HepG2 (cell line): ENCODE measurements around the gene NBPF1. TPM values are rescaled to one million over a fixed set of nuclear protein-coding genes. Genes with fewer than 3 reads are reported as not detected.

Experiments
- ATF7-NPFF ChIP-seq: sonication (generic); formaldehyde crosslinking; IDR thresholded peaks from 2 replicates; pipeline ENCODE4 v1.8.1; 2023; ENCODE audit warnings: mild to moderate bottlenecking, low read depth, missing genetic modification reagents, moderate library complexity
- BHLHE40 ChIP-seq: IDR thresholded peaks from 2 replicates; pipeline ENCODE4 v1.6.1; 2011; ENCODE audit warnings: low read length, improper control_type of control experiment
- CBX1 ChIP-seq: IDR thresholded peaks from one replicate; pipeline ENCODE4 v1.6.1; 2016; ENCODE audit warnings: antibody characterized with exemption, low read depth
- CENPX ChIP-seq: sonication (generic); formaldehyde crosslinking; IDR thresholded peaks from 2 replicates; pipeline ENCODE4 v1.9.0; 2021; ENCODE audit warnings: mild to moderate bottlenecking, missing genetic modification reagents, moderate library complexity
- DNMT3B ChIP-seq: conservative IDR thresholded peaks from 2 replicates; pipeline ENCODE4 v1.6.1; 2016; ENCODE audit warnings: missing biosample characterization, control low read depth
- LBX2 ChIP-seq: sonication (generic); formaldehyde crosslinking; IDR thresholded peaks from 2 replicates; pipeline ENCODE4 v1.5.0; 2020; ENCODE audit warnings: missing genetic modification reagents, mild to moderate bottlenecking, borderline replicate concordance
- MEF2D ChIP-seq: sonication (generic); formaldehyde crosslinking; IDR thresholded peaks from 2 replicates; pipeline ENCODE4 v1.5.1; 2020; ENCODE audit warnings: mild to moderate bottlenecking, missing genetic modification reagents
- NR2F1 ChIP-seq, 2 experiments: fragments of 450-650 bp in 1 of 2; formaldehyde crosslinking in 1 of 2; IDR thresholded peaks; 2 replicates each; pipeline versions ENCODE4 v1.5.0 to v1.6.1; 2016 to 2020; ENCODE audit warnings: mild to moderate bottlenecking in 1 of 2, missing compliant biosample characterization in 1 of 2, missing genetic modification reagents in 1 of 2, moderate library complexity in 1 of 2
- PRDM10 ChIP-seq: sonication (generic); formaldehyde crosslinking; IDR thresholded peaks from 2 replicates; pipeline ENCODE4 v1.4.0; 2020; ENCODE audit warnings: low read depth, missing genetic modification reagents
- SKIL ChIP-seq: sonication (generic); formaldehyde crosslinking; IDR thresholded peaks from 2 replicates; pipeline ENCODE4 v1.8.0; 2022; ENCODE audit warnings: missing genetic modification reagents, mild to moderate bottlenecking, moderate library complexity, borderline replicate concordance
- SMARCC2 ChIP-seq: fragments of 450-650 bp; IDR thresholded peaks from 2 replicates; pipeline ENCODE4 v1.6.1; 2017; ENCODE audit warnings: antibody characterized with exemption, mild to moderate bottlenecking
- SP5 ChIP-seq: IDR thresholded peaks from 2 replicates; pipeline ENCODE4 v1.6.1; 2016; ENCODE audit warnings: low read depth, borderline replicate concordance
- SRF ChIP-seq: IDR thresholded peaks from 2 replicates; pipeline ENCODE4 v1.6.1; 2011; ENCODE audit warnings: mild to moderate bottlenecking, low read depth, low read length, moderate library complexity
- STAT5B ChIP-seq: sonication (generic); formaldehyde crosslinking; IDR thresholded peaks from 2 replicates; pipeline ENCODE4 v1.4.0; 2020; ENCODE audit warnings: missing genetic modification reagents
- ZBTB3 ChIP-seq: sonication (generic); formaldehyde crosslinking; IDR thresholded peaks from 2 replicates; pipeline ENCODE4 v1.4.0; 2020; ENCODE audit warnings: low read depth, mild to moderate bottlenecking, moderate library complexity, missing genetic modification reagents, borderline replicate concordance
- ZFP1 ChIP-seq: IDR thresholded peaks from 2 replicates; pipeline ENCODE4 v1.6.1; 2016
- ZKSCAN8 ChIP-seq: IDR thresholded peaks from 2 replicates; pipeline ENCODE4 v1.6.1; 2016; ENCODE audit warnings: borderline replicate concordance, missing genetic modification reagents, missing compliant biosample characterization
- ZNF329 ChIP-seq: sonication (generic); formaldehyde crosslinking; IDR thresholded peaks from 2 replicates; pipeline ENCODE4 v1.9.0; 2021; ENCODE audit warnings: low read depth, mild to moderate bottlenecking, missing genetic modification reagents
- ZNF430 ChIP-seq: sonication (generic); formaldehyde crosslinking; IDR thresholded peaks from 2 replicates; pipeline ENCODE4 v1.9.0; 2021; ENCODE audit warnings: mild to moderate bottlenecking, missing genetic modification reagents
- ZNF543 ChIP-seq: sonication (generic); formaldehyde crosslinking; IDR thresholded peaks from 2 replicates; pipeline ENCODE4 v1.4.0; 2020; ENCODE audit warnings: mild to moderate bottlenecking, missing genetic modification reagents
- ZNF607 ChIP-seq: sonication (generic); formaldehyde crosslinking; IDR thresholded peaks from 2 replicates; pipeline ENCODE4 v1.5.1; 2020; ENCODE audit warnings: missing genetic modification reagents, mild to moderate bottlenecking, borderline replicate concordance
- ZNF629 ChIP-seq: sonication (generic); formaldehyde crosslinking; conservative IDR thresholded peaks from 2 replicates; pipeline ENCODE4 v1.5.0; 2020; ENCODE audit warnings: missing genetic modification reagents
- ZNF674 ChIP-seq: sonication (generic); formaldehyde crosslinking; IDR thresholded peaks from 2 replicates; pipeline ENCODE4 v1.5.0; 2020; ENCODE audit warnings: low read depth, mild to moderate bottlenecking, missing genetic modification reagents
- ZSCAN22 ChIP-seq: sonication (generic); formaldehyde crosslinking; IDR thresholded peaks from 2 replicates; pipeline ENCODE4 v1.4.0; 2020; ENCODE audit warnings: mild to moderate bottlenecking, missing genetic modification reagents
- polyA plus RNA-seq, 8 experiments: library from polyadenylated mRNA; depleted of rRNA in 3 of 8; stranded (reverse) in 7 of 8; unstranded in 1 of 8; fragments of >200 nt; fragmentation: Illumina TruSeq in 4 of 8; extraction: Trizol in 4 of 8; gene quantifications; 2 replicates each; pipeline versions ENCODE4 v1.2.1 to v1.2.3, GENCODE V29; 2011 to 2016; ENCODE audit warnings: low read depth in 4 of 8, missing spikeins in 1 of 8, mixed read lengths in 1 of 8; ENCODE audit not compliant: insufficient read depth in 1 of 8
- total RNA-seq, 5 experiments: library from RNA; depleted of rRNA; stranded (reverse); fragments of >200 nt; fragmentation: Illumina TruSeq; extraction: Trizol; gene quantifications; 2 replicates each; pipeline ENCODE4 v1.2.3, GENCODE V29; 2016; ENCODE audit warnings: low read depth in 1 of 5

Gene NBPF1
- total and polyA plus RNA-seq, 2 of the 13 experiments (the other 11 are each of a cell fraction or from before 2014, with no cell fraction given) = 30.3 to 35.6 TPM

- TF ChIP-seq ZBTB3 (CRISPR knock-in tag) = peak; percentile 93
- peak; percentile 92 for TF ChIP-seq DNMT3B (CRISPR knock-in tag)
- no peak; the same call in none of the 2 replicates for TF ChIP-seq ZKSCAN8
- peak; percentile 93; the same call in 1 of the 2 replicates for TF ChIP-seq MEF2D
- TF ChIP-seq SRF = peak; percentile 11; the same call in 1 of the 2 replicates
- TF ChIP-seq ATF7-NPFF (CRISPR knock-in tag) = peak; percentile 98
- peak; percentile 64 for TF ChIP-seq BHLHE40
- no peak for TF ChIP-seq SKIL (CRISPR knock-in tag)
- TF ChIP-seq SP5 = peak; percentile 78
- peak; percentile 99; the same call in 1 of the 2 replicates for TF ChIP-seq ZNF674 (CRISPR knock-in tag)
- TF ChIP-seq ZNF329 (CRISPR knock-in tag) = no peak
- TF ChIP-seq ZSCAN22 = peak; percentile 87
- peak; percentile 76 for TF ChIP-seq CBX1
- peak; percentile 96 for TF ChIP-seq ZNF430 (CRISPR knock-in tag)
- no peak for TF ChIP-seq SMARCC2
- TF ChIP-seq ZNF629 (CRISPR knock-in tag) = peak; percentile 50; the same call in 1 of the 2 replicates
- TF ChIP-seq PRDM10 (CRISPR knock-in tag) = peak; percentile 97
- TF ChIP-seq STAT5B (CRISPR knock-in tag) = peak; percentile 92
- TF ChIP-seq CENPX (CRISPR knock-in tag) = no peak
- TF ChIP-seq NR2F1 (CRISPR knock-in tag; IDR thresholded peaks at IDR 0.05) = peak; percentile 26 to 62; a peak in 3 of 4 replicates
- TF ChIP-seq ZNF607 (CRISPR knock-in tag) = no peak
- TF ChIP-seq ZFP1 = peak; percentile 86
- TF ChIP-seq ZNF543 (CRISPR knock-in tag) = peak; percentile 99
- peak; percentile 97 for TF ChIP-seq LBX2 (CRISPR knock-in tag)
Measured at GRCh38 chr1:16613185-16614147, at the start of gene NBPF1 (continued).
